Ectodermal cell (in vitro differentiated cells): ENCODE data around the gene TADA2A.
"Not testable (repeated sequence)": the region's sequence is repeated elsewhere in the genome, so short reads cannot be mapped to it uniquely, and the experiment has no call there.

Source experiments
- H3K27ac ChIP-seq: 2 replicates; pipeline ENCODE4 v1.7.0; 2013; ENCODE audit warnings: mild to moderate bottlenecking, low read depth, low read length; ENCODE audit not compliant: insufficient read depth, poor library complexity, severe bottlenecking
- H3K27me3 ChIP-seq: 2 replicates; pipeline ENCODE4 v1.7.0; 2013; ENCODE audit warnings: mild to moderate bottlenecking, low read length; ENCODE audit not compliant: insufficient read depth, control insufficient read depth, poor library complexity, severe bottlenecking
- H3K36me3 ChIP-seq: one replicate; pipeline ENCODE4 v1.7.0; 2013; ENCODE audit warnings: low read length; ENCODE audit not compliant: control insufficient read depth, insufficient read depth
- H3K4me1 ChIP-seq: one replicate; pipeline ENCODE4 v1.7.0; 2013; ENCODE audit warnings: low read length; ENCODE audit not compliant: control insufficient read depth, insufficient read depth
- H3K4me3 ChIP-seq: 2 replicates; pipeline ENCODE4 v1.7.0; 2013; ENCODE audit warnings: low read depth, low read length, control low read depth; ENCODE audit not compliant: insufficient read depth
- H3K9me3 ChIP-seq: 2 replicates; pipeline ENCODE4 v1.7.0; 2013; ENCODE audit warnings: mild to moderate bottlenecking, low read length, moderate library complexity; ENCODE audit not compliant: control insufficient read depth
- WGBS, 2 experiments: methylation state at CpG; one replicate each; pipeline ENCODE4 v1.1.7; 2013; ENCODE audit warnings: missing lambda C conversion rate in 2 of 2; 5-methylcytosine and 5-hydroxymethylcytosine counted together

Gene TADA2A

DNA sequence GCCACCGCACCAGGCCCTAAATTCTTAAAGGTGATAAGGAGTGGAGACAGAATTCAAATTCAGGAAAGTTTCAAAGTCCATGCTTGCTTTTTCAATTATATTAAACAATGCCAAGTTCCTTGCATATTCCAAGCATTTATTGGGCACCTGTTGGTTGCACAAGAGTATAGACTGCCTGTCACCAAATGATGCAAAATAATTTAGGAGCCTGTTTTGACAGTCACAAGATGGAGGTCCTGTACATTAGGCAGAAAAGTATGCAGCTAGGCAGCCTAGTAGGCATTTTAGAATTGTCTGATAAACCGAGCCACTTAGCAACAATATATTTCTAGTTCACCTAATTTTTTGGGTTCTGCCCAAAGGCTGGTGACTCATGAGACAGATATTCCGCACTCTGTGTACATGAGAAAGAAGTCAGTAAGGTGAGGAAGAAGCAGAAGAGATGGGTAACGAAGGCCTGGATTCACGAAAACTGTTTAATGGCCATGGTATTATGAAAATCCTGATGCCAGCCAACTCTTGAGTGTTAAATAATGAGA, 7.4 kb upstream of the TADA2A start:
- WGBS, 2 experiments = 96 to 97% methylated on average over 5 of the region's 5 CpGs
- no peak overlapping the region for H3K27ac ChIP-seq
- no peaks in the 10 kb centered on the region for H3K9me3 ChIP-seq
- H3K27me3 ChIP-seq = no peaks in the 10 kb centered on the region
- H3K36me3 ChIP-seq = no peaks in the 10 kb centered on the region
- H3K4me3 ChIP-seq = no peak overlapping the region
- H3K4me1 ChIP-seq = no peaks in the 10 kb centered on the region

DNA sequence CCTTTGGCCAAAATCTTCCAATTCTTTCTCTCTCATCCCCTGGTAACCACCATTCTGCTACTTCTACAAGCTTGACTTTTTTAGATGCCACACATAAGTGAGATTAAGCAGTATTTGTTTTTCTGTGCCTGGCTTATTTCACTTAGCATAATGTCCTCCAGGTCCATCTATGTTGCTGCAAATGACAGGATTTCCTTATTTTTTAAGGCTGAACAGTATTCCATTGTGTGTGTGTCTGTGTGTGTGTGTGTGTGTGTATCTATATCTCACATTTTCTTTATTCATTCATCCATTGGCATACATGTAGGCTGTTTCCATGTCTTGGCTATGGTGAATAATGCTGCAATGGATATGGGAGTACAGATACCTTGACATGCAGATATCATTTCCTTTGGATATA, 6.2 kb upstream of the TADA2A start:
- no peaks in the 10 kb centered on the region for H3K4me1 ChIP-seq
- H3K36me3 ChIP-seq = no peaks in the 10 kb centered on the region
- no peaks in the 10 kb centered on the region for H3K27me3 ChIP-seq
- H3K27ac ChIP-seq = no peak overlapping the region
- no peak overlapping the region for H3K4me3 ChIP-seq
- H3K9me3 ChIP-seq = no peaks in the 10 kb centered on the region

DNA sequence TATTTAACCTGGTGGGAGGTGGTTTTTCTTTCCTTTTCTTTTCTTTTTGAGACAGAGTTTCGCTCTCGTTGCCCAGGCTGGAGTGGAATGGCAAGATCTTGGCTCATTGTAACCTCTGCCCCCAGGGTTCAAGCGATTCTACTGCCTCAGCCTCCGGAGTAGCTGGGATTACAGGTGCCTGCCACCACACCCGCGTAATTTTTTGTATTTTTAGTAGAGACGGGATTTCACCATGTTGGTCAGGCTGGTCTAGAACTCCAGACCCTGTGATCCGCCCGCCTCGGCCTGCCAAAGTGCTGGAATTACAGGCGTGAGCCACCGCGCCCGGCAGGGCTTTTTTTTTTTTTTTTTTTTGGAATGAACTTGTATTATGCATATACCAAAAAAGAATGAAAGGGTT, 1.2 kb upstream of the TADA2A start:
- not testable (repeated sequence) for H3K27me3 ChIP-seq, H3K36me3 ChIP-seq, H3K4me1 ChIP-seq, H3K9me3 ChIP-seq, H3K27ac ChIP-seq
- 66 to 72% methylated on average over 10 to 14 of the region's 14 CpGs for whole genome bisulfite sequencing, 2 experiments
- peak overlapping the region; percentile 76 for H3K4me3 ChIP-seq

DNA sequence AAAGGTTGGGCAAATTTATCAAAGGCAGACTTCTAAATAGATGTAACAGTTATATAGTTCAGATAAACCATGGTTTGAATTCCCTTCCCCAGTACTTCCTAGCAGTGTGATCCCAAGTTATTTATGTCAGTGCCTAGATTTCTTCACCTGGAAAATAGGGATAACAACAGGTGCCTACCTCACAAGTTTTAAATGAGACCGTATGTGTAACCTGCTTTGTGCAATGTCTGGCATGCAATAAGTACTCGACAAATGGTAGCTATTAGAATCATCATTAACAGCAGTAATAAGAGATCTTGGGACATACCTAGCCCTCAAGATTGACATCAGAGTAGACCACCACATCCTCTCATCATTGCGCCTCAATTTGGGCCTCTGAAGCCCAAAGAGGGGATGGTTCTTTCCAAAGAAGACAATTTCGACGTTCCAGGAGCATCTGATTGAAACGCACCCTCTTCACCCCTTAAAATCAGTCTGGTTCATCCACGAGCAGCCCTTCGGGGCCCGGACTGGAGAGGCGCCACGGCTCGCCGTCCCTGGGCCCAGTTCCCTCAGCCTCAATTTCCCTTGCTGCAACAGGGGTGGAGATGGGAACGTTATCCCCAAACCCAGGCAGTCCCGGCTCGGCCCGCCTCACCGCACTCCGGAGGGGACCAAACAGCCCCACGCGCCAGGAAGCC, 591 bp upstream of the TADA2A start:
- Histone ChIP-seq H3K27me3 (no peaks in the 10 kb centered on the region), H3K4me3 (peak overlapping the region; percentile 76), H3K36me3 (peaks cover 3% of the 10 kb centered on the region), H3K27ac (peak overlapping the region; percentile 66), H3K9me3 (no peaks in the 10 kb centered on the region), H3K4me1 (no peaks in the 10 kb centered on the region)
- 2 to 4% methylated on average over 21 of the region's 21 CpGs for WGBS, 2 experiments

DNA sequence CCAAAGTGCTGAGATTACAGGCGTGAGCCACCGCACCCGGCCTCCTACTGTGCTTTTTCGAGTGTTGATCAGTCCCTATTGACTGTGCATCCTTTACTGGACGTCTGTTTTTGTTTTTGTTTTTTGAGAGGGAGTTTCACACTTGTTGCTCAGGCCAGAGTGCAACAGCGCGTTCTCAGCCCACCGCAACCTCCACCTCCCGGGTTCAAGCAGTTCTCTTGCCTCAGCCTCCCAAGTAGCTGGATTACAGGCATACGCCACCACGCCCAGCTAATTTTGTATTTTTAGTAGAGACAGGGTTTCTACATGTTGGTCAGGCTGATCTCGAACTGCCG, 1.4 kb downstream of the TADA2A start:
- 92 to 95% methylated on average over 13 of the region's 13 CpGs for WGBS, 2 experiments

DNA sequence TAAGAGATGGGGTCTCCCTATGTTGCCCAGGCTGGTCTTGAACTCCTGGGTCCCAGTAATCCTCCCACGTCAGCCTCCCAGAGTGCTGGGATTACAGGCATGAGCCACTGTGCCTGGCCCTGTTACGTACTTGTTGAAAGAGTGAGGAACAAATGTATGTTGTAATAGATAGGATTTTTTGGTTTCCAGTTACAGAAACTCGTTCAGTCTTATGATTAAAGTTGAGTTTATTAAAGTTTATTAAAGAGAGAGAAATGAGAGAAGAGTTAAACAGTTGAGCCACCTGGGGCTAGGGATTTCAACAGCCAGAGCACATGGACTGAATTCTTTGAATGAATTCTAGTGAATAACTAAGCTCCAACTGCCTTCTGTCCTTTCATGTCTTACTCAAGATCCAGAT, 3.7 kb downstream of the TADA2A start:
- H3K4me1 ChIP-seq = no peaks in the 10 kb centered on the region
- H3K4me3 ChIP-seq = no peak overlapping the region
- no peak overlapping the region for H3K27ac ChIP-seq
- no peaks in the 10 kb centered on the region for H3K9me3 ChIP-seq
- WGBS, 2 experiments = 92 to 97% methylated on average over 3 of the region's 3 CpGs
- H3K27me3 ChIP-seq = no peaks in the 10 kb centered on the region
- H3K36me3 ChIP-seq = peaks cover 31% of the 10 kb centered on the region

More for the DNA sequence above, 1.4 kb downstream of the TADA2A start:
- peaks cover 15% of the 10 kb centered on the region for H3K36me3 ChIP-seq
- H3K9me3 ChIP-seq, H3K27me3 ChIP-seq, H3K4me1 ChIP-seq, H3K27ac ChIP-seq, H3K4me3 ChIP-seq: not testable (repeated sequence)

DNA sequence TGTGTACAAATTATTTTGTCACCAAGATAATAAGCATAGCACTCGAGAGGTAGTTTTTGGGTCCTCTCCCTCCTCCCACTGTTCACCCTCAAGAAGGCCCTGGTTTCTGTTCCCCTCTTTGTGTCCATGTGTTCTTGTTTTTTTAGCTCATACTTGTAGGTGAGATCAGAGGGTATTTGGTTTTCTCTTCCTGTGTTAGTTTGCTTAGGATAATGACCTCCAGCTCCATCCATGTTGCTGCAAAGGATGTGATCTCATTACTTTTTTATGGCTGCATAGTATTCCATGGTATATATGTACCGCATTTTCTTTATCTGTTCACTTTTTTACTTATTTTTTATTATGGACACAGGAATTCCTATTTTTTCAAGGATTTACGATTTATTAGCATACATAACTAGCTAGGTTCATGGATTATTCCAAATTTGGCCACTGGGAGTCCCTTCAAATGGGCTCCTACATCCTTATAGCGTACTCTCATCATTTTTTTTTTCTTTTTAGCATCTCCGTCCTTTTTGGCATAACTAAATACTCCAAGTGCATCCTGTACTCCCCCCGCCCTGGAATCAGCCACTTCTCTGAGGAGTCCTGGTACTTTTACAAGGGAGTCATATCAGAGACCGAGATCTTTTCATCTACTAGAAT, 7.3 kb downstream of the TADA2A start:
- Histone ChIP-seq H3K4me1 (no peaks in the 10 kb centered on the region), H3K27me3 (no peaks in the 10 kb centered on the region), H3K9me3 (no peaks in the 10 kb centered on the region), H3K4me3 (no peak overlapping the region), H3K27ac (no peak overlapping the region), H3K36me3 (peaks cover 41% of the 10 kb centered on the region)
- 95 to 96% methylated on average over 6 to 7 of the region's 7 CpGs for WGBS, 2 experiments

DNA sequence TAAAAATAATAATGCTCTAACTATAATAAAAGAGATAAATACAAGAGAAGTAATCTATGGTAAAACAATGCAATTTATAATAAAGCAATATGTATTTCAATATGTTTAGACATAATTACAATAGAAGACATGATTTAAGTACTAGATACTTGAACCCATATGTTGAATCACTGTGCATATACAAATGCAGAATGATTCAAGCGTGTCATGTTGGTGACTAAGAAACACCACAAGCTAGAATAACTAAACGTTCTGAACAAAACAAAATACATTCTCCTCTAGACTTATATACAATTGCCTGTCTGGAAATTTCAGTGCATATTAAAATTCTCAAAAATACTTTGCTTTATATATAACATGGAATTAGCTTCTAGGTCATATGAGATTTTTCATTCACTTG, 11.2 kb downstream of the TADA2A start:
- Histone ChIP-seq H3K27me3 (no peaks in the 10 kb centered on the region), H3K4me1 (no peaks in the 10 kb centered on the region), H3K4me3 (no peak overlapping the region), H3K27ac (no peak overlapping the region), H3K9me3 (no peaks in the 10 kb centered on the region), H3K36me3 (peaks cover 29% of the 10 kb centered on the region)
- 97 to 100% methylated on average over 2 of the region's 2 CpGs for WGBS, 2 experiments

DNA sequence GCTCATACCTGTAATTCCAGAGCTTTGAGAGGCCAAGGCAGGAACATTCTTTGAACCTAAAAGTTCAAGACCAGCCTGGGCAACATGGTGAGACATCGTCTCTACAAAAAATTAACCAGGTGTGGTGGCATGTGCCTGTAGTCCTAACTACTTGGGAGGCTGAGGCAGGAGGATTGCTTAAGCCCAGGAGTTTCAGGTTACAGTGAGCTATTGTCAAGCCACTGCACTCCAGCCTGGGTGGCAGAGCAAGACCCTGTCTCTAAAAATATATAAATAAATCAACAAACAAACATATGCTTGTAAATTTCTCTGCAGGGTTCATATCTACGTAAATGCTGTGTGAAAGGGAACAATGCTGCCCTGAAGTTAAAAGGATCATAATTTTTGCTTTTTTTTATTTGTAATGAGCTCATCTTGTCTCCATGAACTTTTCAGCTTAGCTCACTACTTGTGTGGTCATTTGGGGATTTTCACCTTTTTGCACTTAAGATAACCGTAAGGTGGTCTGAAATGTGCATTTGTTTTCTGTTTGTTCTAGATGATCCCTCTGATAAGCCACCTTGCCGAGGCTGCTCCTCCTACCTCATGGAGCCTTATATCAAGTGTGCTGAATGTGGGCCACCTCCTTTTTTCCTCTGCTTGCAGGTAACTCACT, 16.4 kb downstream of the TADA2A start:
- H3K4me3 ChIP-seq = no peak overlapping the region
- H3K27ac ChIP-seq = no peak overlapping the region
- H3K4me1 ChIP-seq = no peaks in the 10 kb centered on the region
- WGBS, 2 experiments = 74 to 75% methylated on average over 4 of the region's 4 CpGs
- no peaks in the 10 kb centered on the region for H3K9me3 ChIP-seq
- no peaks in the 10 kb centered on the region for H3K27me3 ChIP-seq
- peaks cover 24% of the 10 kb centered on the region for H3K36me3 ChIP-seq

DNA sequence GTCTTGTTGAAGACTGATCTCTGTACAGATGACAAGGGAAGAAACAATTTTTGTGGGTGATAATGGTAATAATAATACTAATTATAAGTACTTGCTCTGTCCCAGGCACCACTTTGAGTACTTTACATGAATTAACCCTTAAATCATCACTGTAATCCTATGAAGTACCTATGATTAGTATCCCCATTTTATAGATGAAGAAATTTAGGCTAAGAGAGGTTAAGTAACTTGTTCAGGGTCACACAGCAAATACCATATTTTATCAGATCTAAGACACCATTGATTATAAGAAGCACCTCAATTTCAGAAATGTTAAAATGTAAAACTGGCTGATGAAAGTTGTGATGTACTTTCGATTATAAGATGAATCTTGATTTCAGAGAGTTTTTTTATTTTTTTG, 18.6 kb downstream of the TADA2A start:
- Histone ChIP-seq H3K27me3 (no peaks in the 10 kb centered on the region), H3K36me3 (peaks cover 21% of the 10 kb centered on the region), H3K4me3 (no peak overlapping the region), H3K4me1 (no peaks in the 10 kb centered on the region), H3K27ac (no peak overlapping the region), H3K9me3 (no peaks in the 10 kb centered on the region)
- 95 to 100% methylated on average over 1 of the region's 1 CpG for WGBS, 2 experiments
